Measurements from ENCODE around the gene WBP1L. TPM values are rescaled to one million over a fixed set of nuclear protein-coding genes. Genes with fewer than 3 reads are reported as not detected.
"Not testable (repeated sequence)": the region's sequence is repeated elsewhere in the genome, so short reads cannot be mapped to it uniquely, and the experiment has no call there.

Gene WBP1L
- polyA plus RNA-seq, 3 donors = 44.3 to 45.4 (median 45.4) TPM

GRCh38 chr10:102721954-102722353, 21.8 kb upstream of the WBP1L start:
- DNase-seq (ENCODE audit: low read depth in 3 of 3, low spot score in 2 of 3) = no peak

DNA sequence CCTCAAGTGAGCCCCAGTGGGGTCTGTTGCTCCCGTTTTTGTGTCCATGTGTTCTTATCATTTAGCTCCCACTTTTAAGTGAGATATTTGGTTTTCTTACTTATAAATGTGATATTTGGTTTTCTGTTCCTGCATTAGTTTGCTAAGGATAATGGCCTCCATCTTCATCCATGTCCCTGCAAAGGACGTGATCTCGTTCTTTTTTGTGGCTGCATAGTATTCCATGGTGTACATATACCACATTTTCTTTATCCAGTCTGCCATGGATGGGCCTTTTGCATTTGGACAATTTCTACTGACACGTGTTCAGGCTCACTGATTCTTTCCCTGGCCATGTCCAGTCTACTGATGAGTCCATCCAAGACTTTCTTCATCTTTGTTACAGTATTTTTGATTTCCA, 19.8 kb upstream of the WBP1L start:
- no peak for DNase-seq (ENCODE audit: low read depth in 3 of 3, low spot score in 2 of 3)

- DNase-seq (ENCODE audit: low read depth in 3 of 3, low spot score in 2 of 3) = no peak
These were observed 17.5 kb upstream of the WBP1L start for GRCh38 chr10:102726274-102726673.

GRCh38 chr10:102727037-102727818, 16.5 kb upstream of the WBP1L start:
- no peak for DNase-seq (ENCODE audit: low read depth in 3 of 3, low spot score in 2 of 3)

GRCh38 chr10:102729029-102730026, 14.4 kb upstream of the WBP1L start:
- DNase-seq (ENCODE audit: low read depth in 3 of 3, low spot score in 2 of 3) = peak in 1 of 3 donors; percentile 56

- DNase-seq (ENCODE audit: low read depth in 3 of 3, low spot score in 2 of 3) = no peak
These were observed 12.4 kb upstream of the WBP1L start for GRCh38 chr10:102731222-102731800.

GRCh38 chr10:102732661-102733060, 11.1 kb upstream of the WBP1L start:
- DNase-seq (ENCODE audit: low read depth in 3 of 3, low spot score in 2 of 3) = no peak

GRCh38 chr10:102735065-102735562, 8.6 kb upstream of the WBP1L start:
- no peak for DNase-seq (ENCODE audit: low read depth in 3 of 3, low spot score in 2 of 3)

- no peak for DNase-seq (ENCODE audit: low read depth in 3 of 3, low spot score in 2 of 3)
These were observed 5.0 kb upstream of the WBP1L start for GRCh38 chr10:102738692-102739121.

DNA sequence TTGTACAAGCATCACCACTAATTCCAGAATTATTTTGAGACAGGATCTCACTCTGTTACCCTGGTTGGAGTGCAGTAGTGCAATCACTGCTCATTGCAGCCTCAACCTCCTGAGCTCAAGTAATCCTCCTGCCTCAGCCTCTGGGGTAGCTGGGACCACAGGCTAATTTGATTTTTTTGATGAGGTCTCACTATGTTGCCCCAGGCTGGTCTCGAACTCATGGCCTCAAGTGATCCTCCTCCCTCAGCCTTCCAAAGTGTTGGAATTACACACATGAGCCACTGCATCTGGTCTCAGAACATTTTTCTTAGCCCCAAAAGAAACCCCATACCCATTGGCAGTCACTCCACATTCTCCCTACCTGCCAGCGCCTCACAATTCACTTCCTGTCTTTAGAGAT, 3.5 kb upstream of the WBP1L start:
- DNase-seq (ENCODE audit: low read depth in 3 of 3, low spot score in 2 of 3) = no peak

GRCh38 chr10:102741726-102742237, 2.0 kb upstream of the WBP1L start:
- DNase-seq (ENCODE audit: low read depth in 3 of 3, low spot score in 2 of 3) = no peak

DNA sequence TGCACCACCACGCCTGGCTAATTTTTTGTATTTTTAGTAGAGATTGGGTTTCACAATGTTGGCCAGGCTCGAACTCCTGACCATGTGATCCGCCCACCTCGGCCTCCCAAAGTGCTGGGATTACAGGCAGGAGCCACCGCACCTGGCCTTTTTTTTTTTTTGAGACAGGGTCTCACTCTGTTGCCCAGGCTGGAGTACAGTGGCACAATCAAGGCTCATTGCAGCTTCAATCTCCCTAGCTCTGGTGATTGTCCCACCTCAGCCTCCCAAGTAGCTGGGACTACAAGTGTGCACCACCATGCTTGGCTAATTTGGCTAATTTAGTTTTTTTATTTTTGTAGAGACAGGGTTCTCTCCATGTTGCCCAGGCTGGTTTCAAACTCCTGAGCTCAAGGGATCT, 1.4 kb upstream of the WBP1L start:
- DNase-seq (ENCODE audit: low read depth in 3 of 3, low spot score in 2 of 3) = not testable (repeated sequence)

GRCh38 chr10:102743078-102743587, 615 bp upstream of the WBP1L start:
- DNase-seq (ENCODE audit: low read depth in 3 of 3, low spot score in 2 of 3) = no peak

DNA sequence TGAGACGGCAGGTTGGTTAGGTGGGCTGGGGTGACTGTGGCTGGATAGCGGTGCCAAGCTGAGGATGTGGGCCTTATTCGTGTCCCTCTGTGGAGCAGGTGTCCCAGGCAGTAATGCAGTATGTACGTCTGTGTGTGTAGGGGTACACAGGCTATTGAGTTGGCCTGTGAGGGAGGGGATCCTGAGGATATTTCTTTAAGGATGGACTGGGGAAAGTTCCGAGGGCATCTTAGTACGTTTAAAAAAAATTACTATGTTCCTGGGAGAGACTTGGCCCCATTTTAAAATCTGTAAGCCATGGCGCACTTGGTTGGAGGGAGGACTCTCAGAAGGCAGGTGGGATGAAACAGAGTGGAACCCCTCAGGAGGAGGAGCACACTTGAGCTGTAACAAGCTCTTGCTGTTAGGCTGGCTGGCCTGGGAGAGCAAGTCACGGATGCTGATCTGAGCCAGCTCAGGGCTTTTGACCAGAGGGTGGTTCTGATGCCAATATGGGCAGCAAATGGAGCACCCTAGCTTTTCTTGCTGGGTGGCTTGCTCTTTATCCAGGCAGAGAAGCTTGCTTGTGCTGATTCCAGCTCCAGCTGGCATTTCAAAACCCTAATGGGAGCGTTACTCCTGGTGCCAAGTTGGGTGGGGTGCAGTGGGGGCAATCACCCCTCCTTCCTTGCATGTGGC, 765 bp downstream of the WBP1L start:
- peak in 1 of 3 donors; percentile 29 for DNase-seq (ENCODE audit: low read depth in 3 of 3, low spot score in 2 of 3)

GRCh38 chr10:102745157-102745556, 1.4 kb downstream of the WBP1L start:
- no peak for DNase-seq (ENCODE audit: low read depth in 3 of 3, low spot score in 2 of 3)

DNA sequence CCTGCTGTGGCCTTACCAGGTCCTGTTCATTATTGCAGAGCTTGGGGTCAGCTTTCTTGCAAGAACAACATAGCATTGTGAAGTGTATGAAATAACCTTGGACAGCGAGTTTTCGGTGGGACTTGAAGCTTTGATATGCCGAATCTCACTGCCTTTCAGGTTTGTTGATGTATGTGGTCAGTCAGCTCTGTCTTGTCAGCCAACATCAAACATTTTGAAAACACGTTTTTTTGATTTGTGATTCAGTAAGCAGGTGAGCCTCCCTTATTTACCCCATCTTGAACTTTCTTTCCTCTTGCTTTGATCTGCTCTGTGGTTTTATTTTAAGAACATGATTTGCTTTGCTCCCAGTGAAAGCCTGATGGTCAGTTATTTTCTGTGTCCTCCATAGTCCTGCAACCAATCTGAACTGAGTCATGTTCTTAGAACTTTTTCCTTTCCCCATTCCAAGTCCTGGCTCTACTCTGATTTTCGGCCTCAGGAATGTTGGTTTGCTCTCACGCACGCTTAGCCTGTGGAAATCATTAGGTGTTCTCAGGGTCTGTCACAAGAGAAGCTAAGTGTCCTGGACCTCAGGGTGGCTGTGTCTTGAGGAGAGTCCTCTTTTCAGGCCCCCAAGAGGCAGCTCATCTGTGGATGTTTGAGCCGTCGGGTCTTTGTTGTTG, 8.7 kb downstream of the WBP1L start:
- DNase-seq (ENCODE audit: low read depth in 3 of 3, low spot score in 2 of 3) = no peak

DNA sequence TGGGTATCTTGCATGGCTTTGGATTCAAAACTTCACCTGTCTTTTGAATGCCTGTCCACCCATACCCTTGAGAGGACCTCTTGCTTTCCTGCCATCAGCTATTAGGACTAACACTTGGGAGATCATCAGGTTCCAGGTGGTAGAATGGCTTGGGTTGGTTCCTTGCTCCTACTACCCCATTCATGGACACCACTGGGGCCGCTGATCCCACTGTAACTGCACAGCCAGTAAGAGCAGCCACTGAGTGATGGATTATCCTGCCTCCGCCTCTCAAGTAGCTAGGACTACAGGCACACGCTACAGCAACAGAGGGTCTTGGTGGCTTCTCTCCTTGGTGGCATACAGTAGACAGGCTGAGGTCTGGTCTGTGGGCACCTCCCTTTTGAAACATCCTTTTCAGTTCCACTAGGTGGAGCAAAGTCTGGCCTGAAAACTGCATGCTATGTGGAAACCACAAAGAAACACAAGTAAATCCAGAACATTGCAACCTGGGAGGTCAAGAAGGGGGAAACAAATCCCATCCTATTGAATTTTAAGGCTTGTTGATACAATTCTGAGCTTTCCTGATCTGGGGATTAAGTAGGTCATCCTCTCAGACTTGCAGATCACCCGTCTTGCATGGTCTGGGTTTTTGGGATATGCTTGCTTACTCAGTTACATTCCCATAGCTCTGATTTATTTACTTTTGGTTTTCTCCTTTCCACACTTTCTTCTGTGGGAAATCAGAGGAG, 9.4 kb downstream of the WBP1L start:
- no peak for DNase-seq (ENCODE audit: low read depth in 3 of 3, low spot score in 2 of 3)

- DNase-seq (ENCODE audit: low read depth in 3 of 3, low spot score in 2 of 3) = no peak
These were observed 10.0 kb downstream of the WBP1L start for GRCh38 chr10:102753718-102754117.

DNA sequence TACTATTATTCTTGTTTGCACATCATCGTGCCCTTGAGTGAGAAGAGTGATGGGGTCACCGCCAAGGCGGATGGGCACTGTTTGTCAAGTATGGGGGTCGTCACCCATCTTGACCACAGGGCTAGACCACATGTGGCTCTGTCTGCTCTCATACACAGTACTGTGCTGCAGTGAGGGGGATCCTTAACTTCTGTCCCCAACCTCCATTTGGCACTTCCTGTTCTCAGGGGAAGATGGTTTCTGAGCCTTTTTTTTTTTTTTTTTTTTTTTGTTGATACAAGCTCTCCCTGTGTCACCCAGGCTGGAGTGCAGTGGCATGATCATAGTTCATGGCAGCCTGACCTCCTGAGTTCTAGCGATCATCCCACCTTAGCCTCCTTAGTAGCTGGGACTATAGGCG, 13.6 kb downstream of the WBP1L start:
- no peak for DNase-seq (ENCODE audit: low read depth in 3 of 3, low spot score in 2 of 3)

Measured in right renal cortex interstitium (tissue), 3 donors.